CD14-positive monocyte (primary cell): ENCODE results near the gene GALNTL6. TPM values are rescaled to one million over a fixed set of nuclear protein-coding genes. Genes with fewer than 3 reads are reported as not detected.

ENCODE experiments used
- DNase-seq, 3 donors: peaks; one replicate each; pipeline ENCODE4 v3.0.0-alpha.2; 2011 to 2022
- H2AFZ ChIP-seq: 2 replicates; pipeline ENCODE4 v1.6.0; 2012; ENCODE audit warnings: mild to moderate bottlenecking, low read depth, low read length, inconsistent platforms; ENCODE audit not compliant: insufficient read depth, poor library complexity, severe bottlenecking
- H3K27ac ChIP-seq, 2 donors: 1 replicate in 1 of 2; 2 replicates in 1 of 2; pipeline ENCODE4 v1.5.1; 2012 to 2013; ENCODE audit warnings: low read length in 2 of 2, control low read depth in 1 of 2, inconsistent platforms in 1 of 2, low read depth in 1 of 2, mild to moderate bottlenecking in 1 of 2
- H3K27me3 ChIP-seq, 2 donors: one replicate each; pipeline versions ENCODE4 v1.6.0 to v1.6.1; 2011 to 2013; ENCODE audit warnings: low read length in 2 of 2; ENCODE audit not compliant: control insufficient read depth in 2 of 2, insufficient read depth in 2 of 2
- H3K36me3 ChIP-seq, 2 donors: replicated peaks in 1 of 2; 1 replicate in 1 of 2; 2 replicates in 1 of 2; pipeline versions ENCODE4 v1.5.1 to v1.6.1; 2012 to 2013; ENCODE audit warnings: low read length in 2 of 2, control low read depth in 1 of 2, inconsistent platforms in 1 of 2, mild to moderate bottlenecking in 1 of 2; ENCODE audit not compliant: insufficient read depth in 2 of 2, control insufficient read depth in 1 of 2
- H3K4me1 ChIP-seq, 2 donors: 1 replicate in 1 of 2; 2 replicates in 1 of 2; pipeline versions ENCODE4 v1.5.1 to v1.6.1; 2012 to 2013; ENCODE audit warnings: low read length in 2 of 2, control low read depth in 1 of 2, inconsistent platforms in 1 of 2, mild to moderate bottlenecking in 1 of 2, moderate library complexity in 1 of 2; ENCODE audit not compliant: insufficient read depth in 2 of 2, control insufficient read depth in 1 of 2
- H3K4me2 ChIP-seq: replicated peaks from 2 replicates; pipeline ENCODE3; 2012; ENCODE audit warnings: low read length, moderate library complexity, mild to moderate bottlenecking; ENCODE audit not compliant: poor library complexity, severe bottlenecking; ENCODE audit errors: extremely low read depth
- H3K4me3 ChIP-seq, 3 experiments: fragments of 200-600 bp in 1 of 3; sonication (generic) in 1 of 3; replicated peaks in 1 of 3; 1 replicate in 2 of 3; 2 replicates in 1 of 3; pipeline ENCODE4 v1.5.1; 2011 to 2013; ENCODE audit warnings: low read length in 3 of 3, mild to moderate bottlenecking in 3 of 3, control low read depth in 2 of 3, low read depth in 2 of 3, inconsistent platforms in 1 of 3, moderate library complexity in 1 of 3
- H3K79me2 ChIP-seq: 2 replicates; pipeline ENCODE4 v1.6.0; 2012; ENCODE audit warnings: mild to moderate bottlenecking, control low read depth, inconsistent platforms, low read length, moderate library complexity; ENCODE audit not compliant: insufficient read depth
- H3K9ac ChIP-seq: 2 replicates; pipeline ENCODE4 v1.6.0; 2017; ENCODE audit warnings: low read length, mild to moderate bottlenecking; ENCODE audit not compliant: insufficient read depth, poor library complexity, severe bottlenecking
- H3K9me3 ChIP-seq, 2 donors: replicated peaks in 1 of 2; 1 replicate in 1 of 2; 2 replicates in 1 of 2; pipeline versions ENCODE4 v1.5.1 to v1.6.1; 2012 to 2013; ENCODE audit warnings: low read length in 2 of 2, control low read depth in 1 of 2; ENCODE audit not compliant: control insufficient read depth in 1 of 2, insufficient read depth in 1 of 2
- H4K20me1 ChIP-seq: 2 replicates; pipeline ENCODE4 v1.6.0; 2012; ENCODE audit warnings: mild to moderate bottlenecking, low read length, control low read depth, moderate library complexity; ENCODE audit not compliant: insufficient read depth
- H3K27ac Mint-ChIP-seq, 7 donors: one replicate each; pipeline ENCODE4 v1.8.0; 2020; ENCODE audit warnings: mild to moderate bottlenecking in 7 of 7, mixed read lengths in 7 of 7, moderate library complexity in 6 of 7, inconsistent platforms in 2 of 7
- H3K27me3 Mint-ChIP-seq, 3 donors: one replicate each; pipeline ENCODE4 v1.8.0; 2021 to 2022; ENCODE audit warnings: low read depth in 3 of 3, mild to moderate bottlenecking in 3 of 3, mixed read lengths in 3 of 3, moderate library complexity in 3 of 3, inconsistent platforms in 1 of 3
- H3K36me3 Mint-ChIP-seq, 2 donors: one replicate each; pipeline ENCODE4 v1.8.0; 2020; ENCODE audit warnings: mixed read lengths in 2 of 2, inconsistent platforms in 1 of 2, mild to moderate bottlenecking in 1 of 2
- H3K4me1 Mint-ChIP-seq: one replicate; pipeline ENCODE4 v1.8.0; 2020; ENCODE audit warnings: mild to moderate bottlenecking, mixed read lengths
- H3K4me3 Mint-ChIP-seq, 2 donors: one replicate each; pipeline ENCODE4 v1.8.0; 2020; ENCODE audit warnings: mild to moderate bottlenecking in 2 of 2, mixed read lengths in 2 of 2, moderate library complexity in 1 of 2
- H3K9me3 Mint-ChIP-seq, 7 donors: one replicate each; pipeline ENCODE4 v1.8.0; 2020 to 2022; ENCODE audit warnings: mixed read lengths in 7 of 7, mild to moderate bottlenecking in 6 of 7, moderate library complexity in 6 of 7, inconsistent platforms in 2 of 7
- CTCF ChIP-seq: fragments of 200-600 bp; IDR thresholded peaks from one replicate; pipeline ENCODE4 v1.8.0; 2022; ENCODE audit warnings: antibody characterized with exemption, mild to moderate bottlenecking
- WGBS: methylation state at CpG from one replicate; pipeline ENCODE4 v1.1.5; 2013; ENCODE audit warnings: missing lambda C conversion rate; ENCODE audit not compliant: insufficient coverage; 5-methylcytosine and 5-hydroxymethylcytosine counted together
- intact Hi-C, 2 donors: fragments of 100-400 bp; cut with micrococcal nuclease; formaldehyde crosslinking; loops; one replicate each; pipeline versions ENCODE4 v1.15.0 to v1.15.1; 2023
- polyA plus RNA-seq, 3 donors: library from polyadenylated mRNA; depleted of rRNA in 1 of 3; unstranded in 2 of 3; stranded (reverse) in 1 of 3; fragments of 300-500 nt in 2 of 3; fragments of >200 nt in 1 of 3; fragmentation: Illumina TruSeq in 2 of 3; gene quantifications; 1 replicate in 2 of 3; 2 replicates in 1 of 3; pipeline ENCODE4 v1.2.3, GENCODE V29; 2012 to 2021

The GALNTL6 gene
- polyA plus RNA-seq, 3 donors = 0.05 TPM; not detected in 2

- H3K9me3 Mint-ChIP-seq = peaks cover 2 to 14% (median 4%) of the 10 kb centered on the region in 7 donors
- intact Hi-C loops = no loop called here
- WGBS = 87% methylated on average over 5 of the region's 9 CpGs
- no peak overlapping the region for H3K4me3 Mint-ChIP-seq
- no peak overlapping the region for H3K9ac ChIP-seq
- no peaks in the 10 kb centered on the region for H3K79me2 ChIP-seq
- no peak overlapping the region for H3K4me3 ChIP-seq
- no peak overlapping the region for H2AFZ ChIP-seq
- no peak overlapping the region for H3K27ac ChIP-seq
- H3K36me3 Mint-ChIP-seq = no peaks in the 10 kb centered on the region
- H3K4me1 ChIP-seq = no peaks in the 10 kb centered on the region
- H4K20me1 ChIP-seq = no peaks in the 10 kb centered on the region
- H3K4me1 Mint-ChIP-seq = no peaks in the 10 kb centered on the region
- peaks cover 0 to 5% (median 0%) of the 10 kb centered on the region in 3 donors for H3K27me3 Mint-ChIP-seq
- peaks cover 0 to 7% of the 10 kb centered on the region in 2 donors for H3K9me3 ChIP-seq
- no peak for TF ChIP-seq CTCF
- no peak overlapping the region for H3K27ac Mint-ChIP-seq
- no peak overlapping the region for H3K4me2 ChIP-seq
- DNase-seq = no peak
- no peaks in the 10 kb centered on the region for H3K27me3 ChIP-seq
- no peaks in the 10 kb centered on the region for H3K36me3 ChIP-seq
Measured at GRCh38 chr4:172716291-172716690, 903.1 kb downstream of the GALNTL6 start.

GRCh38 chr4:172721659-172722058 lies 908.5 kb downstream of the GALNTL6 start:
- H3K4me2 ChIP-seq = no peak overlapping the region
- H3K9me3 ChIP-seq = peaks cover 0 to 4% of the 10 kb centered on the region in 2 donors
- no peak overlapping the region for H3K4me3 ChIP-seq
- H3K27ac Mint-ChIP-seq = no peak overlapping the region
- H3K36me3 ChIP-seq = no peaks in the 10 kb centered on the region
- TF ChIP-seq CTCF = no peak
- H3K9ac ChIP-seq = no peak overlapping the region
- no peaks in the 10 kb centered on the region for H3K79me2 ChIP-seq
- H3K4me1 ChIP-seq = no peaks in the 10 kb centered on the region
- no peak overlapping the region for H3K4me3 Mint-ChIP-seq
- no CpG with 5 or more reads among the region's 4 CpGs for WGBS
- no peaks in the 10 kb centered on the region for H3K36me3 Mint-ChIP-seq
- peaks cover 2 to 11% (median 7%) of the 10 kb centered on the region in 7 donors for H3K9me3 Mint-ChIP-seq
- no peak overlapping the region for H2AFZ ChIP-seq
- H3K27me3 ChIP-seq = no peaks in the 10 kb centered on the region
- no peak overlapping the region for H3K27ac ChIP-seq
- no peaks in the 10 kb centered on the region for H4K20me1 ChIP-seq
- H3K4me1 Mint-ChIP-seq = no peaks in the 10 kb centered on the region
- intact Hi-C loops = no loop called here
- peaks cover 0 to 5% (median 0%) of the 10 kb centered on the region in 3 donors for H3K27me3 Mint-ChIP-seq
- no peak for DNase-seq
